MM.1S (cell line): Measurements from ENCODE around the gene UIMC1.

Source experiments
- EZH2 ChIP-seq: fragments of 300-600 bp; sonication (generic); optimal IDR thresholded peaks from 2 replicates; pipeline ENCODE3; 2017; ENCODE audit warnings: low read depth, mild to moderate bottlenecking, antibody characterized with exemption, low read length, mixed read lengths
- EZH2phosphoT487 ChIP-seq: fragments of 300-600 bp; sonication (generic); IDR thresholded peaks from 2 replicates; pipeline ENCODE4 v1.6.1; 2018; ENCODE audit warnings: antibody characterized with exemption, low read length
- TF ChIP-seq, protein P1 (sequence below): fragments of 300-600 bp; sonication (generic); IDR thresholded peaks from 2 replicates; pipeline ENCODE4 v1.5.1; 2016; ENCODE audit warnings: antibody characterized with exemption, low read length, mixed read lengths

DNA sequence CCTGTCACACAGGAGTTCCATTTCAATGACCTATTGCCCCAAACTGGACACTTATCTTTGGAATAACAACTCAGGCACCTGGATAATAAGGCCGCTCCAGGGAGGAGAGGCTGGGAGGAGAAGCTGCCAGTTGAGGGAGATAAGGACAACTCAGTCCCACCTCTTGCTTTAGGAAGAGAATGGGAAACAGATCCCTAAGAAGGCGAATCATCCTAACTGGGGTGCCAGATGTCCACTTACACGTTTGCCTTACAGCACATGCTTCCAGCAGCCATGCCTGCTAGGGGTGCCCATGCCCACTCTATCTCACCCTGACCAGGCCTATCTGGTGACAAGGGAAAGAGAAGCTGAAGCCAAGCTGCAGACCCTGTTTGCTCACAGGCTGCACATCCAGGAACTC is 113.9 kb downstream of the UIMC1 start:
- TF ChIP-seq, protein P1, sequence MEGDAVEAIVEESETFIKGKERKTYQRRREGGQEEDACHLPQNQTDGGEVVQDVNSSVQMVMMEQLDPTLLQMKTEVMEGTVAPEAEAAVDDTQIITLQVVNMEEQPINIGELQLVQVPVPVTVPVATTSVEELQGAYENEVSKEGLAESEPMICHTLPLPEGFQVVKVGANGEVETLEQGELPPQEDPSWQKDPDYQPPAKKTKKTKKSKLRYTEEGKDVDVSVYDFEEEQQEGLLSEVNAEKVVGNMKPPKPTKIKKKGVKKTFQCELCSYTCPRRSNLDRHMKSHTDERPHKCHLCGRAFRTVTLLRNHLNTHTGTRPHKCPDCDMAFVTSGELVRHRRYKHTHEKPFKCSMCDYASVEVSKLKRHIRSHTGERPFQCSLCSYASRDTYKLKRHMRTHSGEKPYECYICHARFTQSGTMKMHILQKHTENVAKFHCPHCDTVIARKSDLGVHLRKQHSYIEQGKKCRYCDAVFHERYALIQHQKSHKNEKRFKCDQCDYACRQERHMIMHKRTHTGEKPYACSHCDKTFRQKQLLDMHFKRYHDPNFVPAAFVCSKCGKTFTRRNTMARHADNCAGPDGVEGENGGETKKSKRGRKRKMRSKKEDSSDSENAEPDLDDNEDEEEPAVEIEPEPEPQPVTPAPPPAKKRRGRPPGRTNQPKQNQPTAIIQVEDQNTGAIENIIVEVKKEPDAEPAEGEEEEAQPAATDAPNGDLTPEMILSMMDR, result no peak
- no peak for TF ChIP-seq EZH2phosphoT487
- no peak for TF ChIP-seq EZH2
